ENCODE measurements around the gene SCN4A. TPM values are rescaled to one million over a fixed set of nuclear protein-coding genes. Genes with fewer than 3 reads are reported as not detected.

Gene SCN4A
- total RNA-seq, 1 donor from 2014 or later: 27.1 TPM

DNA sequence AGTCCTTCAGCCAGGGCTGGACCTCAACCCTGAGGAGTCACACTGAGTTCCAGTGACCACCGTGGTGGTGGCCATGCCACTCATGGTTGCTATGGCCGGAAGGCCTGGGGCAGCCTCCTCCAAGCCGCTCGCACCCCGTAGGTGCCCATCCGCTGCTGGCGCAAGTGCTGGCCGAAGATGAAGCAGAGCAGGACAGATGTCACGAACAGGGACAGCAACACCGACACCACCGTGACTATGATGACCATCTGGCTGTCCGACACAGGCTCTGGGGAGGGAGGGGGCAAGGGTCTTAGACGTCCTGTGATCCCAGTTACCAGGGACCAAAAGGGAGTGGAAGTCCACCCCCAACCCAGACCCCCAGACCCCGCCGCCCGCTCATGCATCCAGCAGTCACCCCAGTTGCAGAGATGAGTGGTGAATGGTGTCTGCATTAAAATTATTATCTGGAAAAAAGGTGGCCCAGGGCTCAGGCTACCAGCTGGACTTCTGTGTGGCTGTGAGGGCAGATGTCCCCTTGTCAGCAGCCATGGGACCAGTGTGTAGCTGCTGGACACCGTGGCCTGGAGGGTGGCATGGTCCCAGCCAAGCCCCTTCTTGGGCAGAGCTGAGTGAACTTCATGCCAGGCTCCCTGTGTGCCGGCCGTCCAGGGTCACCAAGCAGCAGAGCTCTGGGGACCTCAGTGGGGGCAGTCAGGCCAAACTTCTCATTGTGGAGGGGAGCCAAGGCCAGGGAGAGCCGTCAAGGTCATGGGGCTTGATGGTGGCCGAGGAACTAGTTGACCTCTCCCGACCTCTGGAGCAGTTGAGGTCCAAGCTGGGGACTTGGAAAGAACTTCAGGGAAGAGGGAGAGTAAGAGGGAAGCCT lies 30.2 kb upstream of the SCN4A start:
- peak; percentile 43 for DNase-seq (ENCODE audit: low spot score)

DNA sequence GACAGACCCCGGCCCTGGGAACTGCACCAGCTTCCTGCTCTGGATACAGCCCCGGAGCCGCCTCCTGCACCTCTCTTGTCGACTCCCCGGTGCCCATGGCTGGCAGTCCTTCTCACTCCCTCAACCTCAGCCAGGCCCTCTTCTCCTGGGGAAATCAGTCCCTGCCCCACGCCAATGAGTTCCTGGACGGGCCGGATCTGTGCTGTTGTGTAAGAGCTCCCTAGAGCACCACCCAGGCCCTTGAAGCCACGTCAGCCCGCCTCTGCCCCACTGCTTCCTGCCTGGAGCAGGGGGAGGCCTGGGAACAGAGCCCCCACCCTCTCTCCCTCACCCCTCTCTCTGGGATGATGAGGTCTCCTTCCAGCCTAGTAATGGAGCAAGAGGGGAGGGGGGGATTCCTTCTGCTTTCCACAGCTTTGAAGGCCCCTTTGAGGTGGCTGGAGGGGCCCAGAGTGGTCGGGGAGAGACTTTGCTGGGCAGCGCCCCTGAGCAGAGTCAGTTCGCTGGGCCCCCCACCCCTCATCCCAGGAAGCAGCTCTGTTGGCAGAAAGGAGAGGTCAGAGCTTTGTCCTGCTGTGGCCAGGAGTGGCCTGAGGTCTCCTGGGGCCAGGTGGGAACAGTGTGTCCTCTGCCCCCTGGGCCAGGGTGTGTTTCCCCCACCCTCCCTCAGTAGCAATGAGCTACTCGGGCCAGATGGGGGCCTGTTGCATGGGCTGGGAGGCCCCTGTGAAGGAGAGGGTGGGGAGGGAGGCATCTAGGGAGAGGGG lies 29.2 kb upstream of the SCN4A start:
- DNase-seq (ENCODE audit: low spot score): peak; percentile 91

DNA sequence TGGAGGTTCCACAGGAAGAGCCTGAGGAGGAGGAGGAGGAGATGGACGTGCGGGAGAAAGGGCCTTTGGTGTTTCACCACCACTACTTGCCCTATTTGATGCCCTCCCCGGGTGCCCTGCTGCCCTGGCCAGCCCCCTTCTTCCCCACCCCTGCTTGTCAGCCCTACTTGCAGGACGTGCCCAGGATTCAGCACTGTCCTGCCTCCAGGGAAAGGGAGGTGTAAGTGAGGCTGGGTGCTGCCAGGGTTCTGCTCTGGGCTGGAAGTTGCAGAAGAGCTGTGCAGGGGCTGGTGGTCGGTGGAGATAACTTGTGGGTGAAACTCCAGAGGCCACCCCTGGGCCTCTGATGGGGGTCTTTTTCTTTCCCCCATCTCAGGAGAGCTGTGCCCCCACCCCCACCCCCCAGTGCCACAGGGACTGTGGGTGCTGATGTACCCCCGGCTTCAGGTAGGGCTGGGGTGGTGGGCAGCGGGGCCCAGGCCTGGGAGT lies 28.4 kb upstream of the SCN4A start:
- no peak for DNase-seq (ENCODE audit: low spot score)

DNA sequence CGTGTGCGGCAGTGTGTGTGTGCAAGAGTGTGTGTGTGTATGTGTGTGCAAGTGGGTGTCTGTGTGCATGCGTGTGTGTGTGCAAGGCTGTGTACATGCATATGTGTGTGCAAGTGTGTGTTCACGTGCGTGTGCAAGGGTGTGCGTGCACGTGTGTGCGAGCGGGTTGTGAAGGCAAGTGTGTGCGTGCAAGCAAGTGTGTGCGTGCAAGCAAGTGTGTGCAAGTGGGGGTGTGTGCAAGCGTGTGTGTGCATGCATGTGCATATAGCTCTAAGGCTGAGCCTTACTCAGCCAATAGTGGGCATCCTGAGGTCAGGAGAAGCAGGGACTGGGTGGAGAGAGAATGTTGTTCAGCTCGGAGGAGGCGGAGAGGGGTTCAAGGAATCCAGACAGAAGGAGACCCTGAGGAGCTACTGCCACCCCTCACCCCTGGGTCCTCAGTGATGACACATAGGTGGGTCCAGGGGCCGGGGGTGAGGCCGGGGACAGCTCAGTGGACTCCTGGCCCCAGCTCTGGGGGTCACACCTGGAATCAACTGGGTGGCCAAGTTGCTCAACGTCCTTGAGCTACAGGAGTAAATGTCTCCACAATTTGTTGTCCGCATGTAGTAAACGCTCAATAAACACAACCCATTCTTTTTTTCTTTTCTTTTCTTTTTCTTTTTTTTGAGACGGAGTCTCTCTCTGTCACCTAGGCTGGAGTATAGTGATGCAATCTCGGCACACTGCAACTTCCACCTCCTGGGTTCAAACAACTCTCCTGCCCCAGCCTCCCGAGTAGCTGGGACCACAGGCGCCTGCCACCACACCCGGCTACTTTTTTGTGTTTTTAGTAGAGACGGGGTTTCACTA lies 27.2 kb upstream of the SCN4A start:
- DNase-seq (ENCODE audit: low spot score): peak; percentile 74

DNA sequence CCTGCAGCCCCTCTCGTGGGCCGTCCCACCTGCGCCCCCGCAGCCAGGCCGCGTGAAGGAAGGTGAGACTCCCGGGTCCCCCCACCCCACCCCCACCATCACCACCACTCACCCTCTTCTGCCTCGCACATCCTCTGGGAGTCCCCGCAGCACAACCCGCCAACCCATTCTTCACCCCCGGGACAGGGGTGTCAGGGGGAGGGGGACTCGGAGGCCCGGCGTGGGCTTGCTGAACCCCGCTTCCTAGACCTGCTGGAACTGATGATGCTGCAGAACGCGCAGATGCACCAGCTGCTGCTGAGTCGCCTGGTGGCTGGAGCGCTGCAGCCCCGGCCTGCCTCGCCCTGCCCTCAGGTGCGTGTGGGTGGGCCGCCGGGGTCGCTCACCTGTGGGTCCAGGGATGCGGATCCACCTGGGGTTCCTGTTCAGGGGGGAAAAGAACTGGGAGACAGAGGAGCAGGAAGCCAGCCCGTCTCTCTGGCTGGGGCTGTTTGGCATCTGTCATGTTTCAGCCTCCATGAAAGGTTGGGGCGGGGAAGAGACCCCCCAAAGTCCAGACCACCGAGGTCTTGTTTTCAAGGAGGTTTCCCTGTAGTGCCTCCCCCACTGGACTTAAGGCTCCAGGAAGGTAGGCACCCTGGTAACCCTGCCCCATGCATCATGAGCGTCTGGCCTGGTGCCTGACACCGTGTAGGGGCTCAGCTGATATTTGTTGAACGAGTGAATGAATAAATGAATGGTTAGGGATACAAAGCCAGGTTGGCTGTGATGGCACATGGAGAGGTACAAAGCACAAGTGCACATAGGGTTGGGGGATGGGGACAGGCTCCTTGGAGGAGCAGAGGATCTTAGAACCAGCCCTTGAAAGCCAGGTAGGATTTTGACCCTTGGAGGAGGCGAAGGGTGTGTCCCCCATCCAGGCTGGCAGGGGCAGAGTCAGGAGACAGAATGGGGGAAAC lies 26.3 kb upstream of the SCN4A start:
- DNase-seq (ENCODE audit: low spot score): no peak

DNA sequence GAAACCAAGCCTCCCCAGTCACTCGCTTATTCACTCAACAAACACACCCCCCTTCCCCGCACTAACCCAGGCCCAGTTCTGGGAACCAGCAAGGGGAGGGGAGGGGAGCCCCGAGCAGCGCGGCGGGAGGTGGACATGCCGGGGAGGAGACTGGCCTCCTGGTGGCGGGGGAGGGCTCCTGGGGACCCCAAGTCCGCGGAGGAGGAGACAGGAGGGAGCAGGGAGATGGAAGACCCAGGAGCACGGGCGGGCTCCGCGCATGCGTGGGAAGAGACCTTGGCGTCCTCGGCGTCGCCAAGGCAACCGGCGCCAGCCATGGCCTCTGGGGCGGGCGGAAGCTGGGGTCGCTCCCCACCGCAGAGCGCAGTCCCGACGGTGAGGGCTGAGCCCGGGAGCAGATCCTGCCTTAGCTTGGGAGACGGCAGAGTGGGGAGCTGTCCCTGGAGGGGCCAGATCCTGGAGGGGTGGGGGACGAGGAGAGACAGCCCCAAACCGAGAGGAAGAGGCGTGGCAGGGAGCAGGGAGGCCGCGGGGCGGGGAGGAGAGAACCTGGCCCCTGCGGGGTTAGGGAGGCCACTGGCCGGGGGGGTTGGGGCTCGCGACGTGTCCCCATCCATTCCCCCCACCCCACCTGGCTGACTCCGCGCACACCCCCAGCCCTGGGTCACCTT lies 25.5 kb upstream of the SCN4A start, which contains the start of gene PRR29:
Gene PRR29 (plus strand): TSS at position 302 of the 671 bp plus-strand sequence. CDS start 14 bp downstream, at position 316.
- peak; percentile 92 for DNase-seq (ENCODE audit: low spot score)

DNA sequence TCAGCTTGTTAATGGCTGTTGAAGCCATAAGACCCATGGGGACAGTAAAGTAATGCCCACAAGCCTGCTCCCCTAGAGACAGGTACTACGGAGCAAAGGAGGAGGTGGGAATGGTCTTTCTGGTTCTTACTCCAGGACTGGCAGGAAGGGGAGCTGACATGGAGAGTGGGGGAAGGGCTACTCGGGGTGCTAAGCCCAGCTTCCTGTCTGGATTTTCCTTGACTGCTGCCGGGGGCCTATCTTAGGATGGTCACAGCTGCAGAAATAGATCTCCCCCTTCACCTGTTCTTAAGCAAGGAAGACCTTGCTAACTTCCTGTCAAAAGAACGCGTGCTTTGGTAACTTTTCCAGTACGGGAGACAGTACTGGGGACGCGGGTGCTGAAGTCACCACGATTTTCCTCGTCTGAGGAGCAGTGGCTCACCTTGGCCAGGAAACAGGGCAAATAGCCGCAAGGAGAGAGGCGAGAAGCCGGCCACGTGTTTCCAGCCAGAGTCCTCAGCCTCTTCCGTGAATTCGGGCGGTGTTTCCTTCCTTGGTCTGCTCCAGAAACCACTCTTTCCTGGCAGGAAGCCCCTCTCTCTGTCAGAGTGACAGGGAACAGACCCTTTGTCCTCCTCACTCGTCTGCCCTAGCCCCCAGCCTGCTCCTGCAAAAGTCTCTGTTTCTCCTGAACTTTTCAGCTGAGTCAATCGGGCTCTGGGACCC lies 24.8 kb upstream of the SCN4A start:
- DNase-seq (ENCODE audit: low spot score): peak; percentile 69

DNA sequence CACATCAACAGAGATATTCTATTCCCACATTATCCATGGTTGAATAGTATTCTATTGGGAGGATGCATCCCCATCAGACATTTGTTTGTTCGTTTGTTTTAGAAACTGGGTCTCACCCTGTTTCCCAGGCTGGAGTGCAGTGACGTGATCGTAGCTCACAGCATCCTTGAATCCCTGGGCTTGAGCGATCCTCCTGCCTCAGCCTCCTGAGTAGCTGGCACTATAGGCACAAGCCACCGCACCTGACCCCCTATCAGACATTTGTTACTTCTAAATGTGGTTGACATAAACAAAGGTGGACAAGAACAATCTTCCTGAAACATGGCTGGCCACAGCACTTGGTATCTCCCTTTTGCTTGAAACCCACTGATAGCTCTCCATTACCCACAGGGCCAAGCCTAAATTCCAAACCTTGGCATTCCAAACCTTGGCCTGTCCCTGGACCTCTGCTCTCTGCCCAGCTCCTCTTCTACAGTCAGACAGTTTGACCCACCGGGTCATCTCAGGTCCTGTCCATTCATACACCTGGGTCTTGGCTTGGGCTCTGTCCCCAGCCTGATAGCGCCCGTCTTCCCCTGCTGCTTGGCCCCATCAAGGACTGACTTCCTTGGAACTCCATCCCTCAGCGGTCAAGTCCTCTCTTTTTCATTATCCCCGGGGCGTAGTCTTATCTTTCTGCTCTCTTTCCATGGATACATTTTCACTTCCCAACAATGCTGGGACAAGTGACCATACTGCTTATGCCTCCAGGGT lies 23.9 kb upstream of the SCN4A start:
- DNase-seq (ENCODE audit: low spot score): peak; percentile 76

DNA sequence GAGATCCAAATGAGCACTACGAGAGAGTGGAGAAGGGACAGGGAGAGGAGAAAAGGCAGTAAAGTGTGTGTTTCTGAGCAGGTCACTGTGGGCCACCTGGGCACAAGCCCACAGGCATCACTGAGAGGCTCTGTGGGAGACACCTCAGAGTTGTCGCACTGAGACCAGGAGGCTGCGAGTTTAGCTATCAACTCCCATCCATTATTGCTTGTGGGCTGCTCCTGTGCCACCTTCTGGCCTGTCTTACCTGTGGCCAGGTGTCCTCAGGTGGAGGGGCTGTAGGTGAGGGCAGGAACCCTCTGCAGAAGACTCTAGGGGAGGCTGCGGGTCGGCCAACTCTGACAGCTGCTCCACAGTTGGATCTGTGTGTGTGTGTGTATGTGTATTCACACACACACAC lies 22.9 kb upstream of the SCN4A start:
- DNase-seq (ENCODE audit: low spot score): peak; percentile 82

DNA sequence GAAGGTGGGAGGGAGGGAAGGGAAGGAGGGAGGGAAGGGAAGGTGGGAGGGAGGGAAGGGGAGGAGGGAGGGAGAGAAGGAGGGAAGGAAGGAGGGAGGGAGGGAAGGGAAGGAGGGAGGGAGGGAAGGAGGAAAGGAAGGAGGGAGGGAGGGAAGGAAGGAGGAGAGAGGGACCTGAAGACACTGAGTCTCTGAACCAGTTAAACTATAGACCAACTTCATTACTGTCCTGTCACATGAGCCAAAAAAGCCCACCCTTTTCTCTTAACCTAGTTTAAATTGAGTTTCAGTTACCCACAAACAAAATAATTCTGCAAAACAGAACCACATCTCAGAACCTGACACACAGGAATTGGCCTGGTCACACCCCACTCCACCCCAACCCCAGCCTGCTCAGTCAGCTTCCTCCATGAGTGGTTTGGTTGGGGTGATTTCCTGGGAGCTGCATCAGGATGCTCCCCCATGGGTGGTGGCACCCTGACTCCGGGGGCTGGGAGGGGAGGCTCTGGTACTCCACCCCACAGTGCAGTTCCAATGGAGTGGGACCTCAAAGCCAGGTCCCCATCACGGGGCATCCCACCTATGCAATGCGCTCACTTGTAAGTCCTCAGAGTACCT lies 20.8 kb upstream of the SCN4A start:
- DNase-seq (ENCODE audit: low spot score): peak; percentile 83

DNA sequence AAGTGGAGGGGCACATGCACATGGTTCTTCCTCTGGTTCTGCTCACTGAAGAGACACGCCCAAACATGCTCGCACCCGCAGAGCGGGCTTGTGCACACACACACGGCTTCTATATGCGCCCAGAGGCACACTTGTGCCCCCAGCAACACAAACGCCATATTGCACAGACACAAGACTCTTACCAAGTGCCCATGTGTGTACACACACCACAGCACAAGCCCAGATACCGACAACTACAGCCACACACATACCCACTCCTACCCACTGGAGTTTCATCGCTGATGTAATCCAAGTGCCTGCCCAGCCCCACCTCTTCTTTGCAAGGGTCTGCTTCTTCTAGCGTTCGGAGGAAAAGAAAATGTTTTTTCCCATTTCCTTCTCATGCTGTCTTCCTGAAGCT lies 18.9 kb upstream of the SCN4A start:
- DNase-seq (ENCODE audit: low spot score): peak; percentile 59

DNA sequence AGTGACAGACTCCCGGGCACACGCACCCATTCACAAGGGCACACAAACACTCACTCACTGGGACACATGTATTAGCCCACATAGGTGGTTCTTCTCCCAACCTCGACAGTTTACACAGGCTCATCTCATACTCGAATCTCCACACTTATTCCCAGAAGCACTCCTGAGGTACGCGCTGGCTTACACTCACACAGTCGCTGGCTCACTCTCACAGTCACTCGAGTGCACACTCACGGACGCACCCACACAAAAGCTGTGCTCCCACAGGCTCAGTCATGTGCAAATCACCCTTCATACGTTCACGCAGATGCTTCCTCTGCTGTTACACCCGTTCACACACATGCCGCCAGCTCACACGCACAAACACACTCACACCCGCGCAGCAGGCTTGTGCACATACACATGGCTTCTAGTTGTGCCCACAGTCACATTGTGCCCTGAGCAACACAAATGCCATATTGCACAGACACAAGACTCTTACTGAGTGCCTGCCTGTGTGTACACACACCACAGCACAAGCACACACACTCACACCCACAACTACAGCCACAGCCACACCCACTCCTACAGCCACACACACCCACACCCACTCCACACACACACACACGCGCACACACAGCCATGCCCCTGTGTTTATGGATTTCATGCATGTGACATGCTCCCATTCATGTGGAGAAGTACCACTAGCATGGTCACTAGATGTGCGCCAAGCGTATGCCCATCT lies 17.1 kb upstream of the SCN4A start:
- DNase-seq (ENCODE audit: low spot score): peak; percentile 68

DNA sequence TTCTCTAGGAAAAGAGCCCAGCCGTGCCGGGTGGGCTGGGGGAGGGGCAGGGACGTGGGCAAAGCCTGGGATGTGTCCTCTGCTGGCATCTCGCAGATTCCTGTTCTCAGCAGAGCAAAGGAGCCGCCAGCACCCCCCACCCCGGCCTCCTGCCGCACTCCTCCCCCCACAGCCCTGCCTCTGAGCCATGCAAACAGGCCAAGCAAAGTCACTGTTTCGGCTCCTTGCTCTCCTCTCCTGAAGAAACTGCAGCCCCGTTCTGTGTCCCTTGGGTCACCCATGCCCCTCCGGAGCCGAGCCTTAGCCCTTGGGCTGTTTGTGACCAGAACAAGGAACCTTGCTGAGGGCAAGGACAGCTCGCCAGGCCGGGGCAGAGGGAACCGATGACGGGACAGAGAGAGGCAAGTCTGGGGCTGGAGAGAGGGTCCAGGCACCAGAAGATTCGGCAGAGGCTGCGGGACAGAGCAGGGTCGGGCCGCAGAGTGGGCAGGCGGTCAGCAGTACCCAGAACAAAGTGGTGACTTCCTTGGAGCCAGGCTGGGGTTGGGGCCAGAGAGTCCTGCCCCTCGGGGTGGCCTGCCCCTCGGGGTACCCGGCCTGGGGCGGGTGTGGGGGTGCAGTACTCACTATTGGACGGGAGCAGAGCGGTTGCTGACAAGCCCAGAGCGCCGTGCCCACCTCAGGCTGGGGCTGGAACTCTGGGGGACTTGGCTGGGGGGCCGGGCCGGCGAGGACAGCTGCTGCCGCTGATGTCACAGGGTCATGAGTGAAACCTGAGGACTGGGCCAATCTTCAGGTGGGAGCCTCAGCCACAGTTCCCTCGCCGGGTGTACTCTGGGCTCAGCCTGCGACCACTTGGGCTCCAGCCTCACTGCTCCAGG lies 16.3 kb upstream of the SCN4A start:
- no peak for DNase-seq (ENCODE audit: low spot score)

DNA sequence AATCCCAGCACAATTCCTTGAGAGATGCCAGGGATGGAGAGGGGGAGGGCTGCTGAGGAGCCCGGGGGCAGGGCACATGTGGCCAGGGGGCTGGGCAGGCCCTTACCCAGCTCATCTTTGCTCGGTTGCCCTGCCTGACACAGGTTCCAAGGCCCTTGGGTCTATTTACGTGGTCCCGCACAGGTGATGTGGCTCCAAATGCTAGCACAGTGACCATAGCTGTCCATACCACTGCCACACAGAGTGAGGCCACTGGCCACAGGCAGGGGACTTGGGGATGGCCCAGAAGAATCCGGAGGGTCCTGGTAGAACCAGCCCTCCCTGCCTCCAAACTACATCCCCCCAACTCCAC lies 15.4 kb upstream of the SCN4A start:
- DNase-seq (ENCODE audit: low spot score): no peak

DNA sequence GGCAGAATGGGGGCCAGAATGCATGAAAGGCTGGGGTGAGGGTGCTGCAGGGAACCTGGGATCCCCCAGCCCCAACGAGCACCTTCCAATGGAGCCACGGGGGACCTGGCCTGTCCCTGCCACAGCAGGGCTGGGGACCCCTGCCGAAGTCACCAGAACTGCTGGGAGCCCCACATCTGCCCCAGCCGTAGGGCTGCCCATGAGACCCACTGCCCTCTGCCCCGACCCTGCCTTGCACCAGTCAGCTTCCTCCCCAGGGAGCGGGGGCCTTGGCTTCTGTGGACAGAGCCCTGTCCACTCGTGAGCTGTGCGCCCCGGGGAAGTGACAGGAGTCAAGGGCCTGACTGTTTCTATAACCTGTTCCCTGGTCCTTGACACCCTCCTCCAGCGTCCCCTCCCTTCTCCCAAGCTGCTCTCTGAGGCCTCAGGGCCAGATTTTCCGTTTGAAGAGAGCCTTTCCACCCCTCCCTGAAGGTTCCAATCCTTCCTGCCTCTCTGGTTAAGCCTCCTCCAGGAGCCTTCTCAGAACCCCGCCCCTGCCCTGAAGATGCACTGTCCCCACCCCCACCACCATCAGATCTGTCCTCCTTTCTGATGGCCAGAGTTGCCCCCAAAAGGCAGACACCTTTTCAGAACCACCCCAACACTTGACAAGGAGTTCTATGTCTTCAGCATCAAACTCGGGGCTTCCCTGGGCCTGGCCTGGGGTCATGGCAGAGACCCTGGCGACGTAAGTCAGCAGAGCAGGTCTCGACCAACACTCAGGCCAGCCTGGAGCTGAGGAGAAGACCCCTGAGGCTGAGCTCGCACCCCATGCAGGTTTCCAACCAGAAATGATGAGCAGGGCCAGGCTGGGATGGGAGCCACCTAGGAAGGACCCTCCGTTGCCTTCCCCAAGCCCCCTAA lies 14.8 kb upstream of the SCN4A start:
- DNase-seq (ENCODE audit: low spot score): no peak
